A673 (cell line): ENCODE results near the gene TMEM259. TPM values are rescaled to one million over a fixed set of nuclear protein-coding genes. Genes with fewer than 3 reads are reported as not detected.

Experiments
- BruUV-seq: library from RNA; stranded (reverse); fragments of 400-500 nt; replicated peaks from 2 replicates; lab custom pipeline; 2021; lab: Mats Ljungman, UMichigan
- CTCF ChIA-PET: fragments of 300-600 bp; sonication (Branson Sonifier 250); formaldehyde crosslinking; loops from one replicate; lab custom pipeline; 2022; ENCODE audit warnings: antibody characterized with exemption; lab: Charles Lee
- POLR2A ChIA-PET: fragments of 300-600 bp; sonication (Branson Sonifier 250); formaldehyde crosslinking; loops from one replicate; lab custom pipeline; 2022; ENCODE audit warnings: antibody characterized with exemption; ENCODE audit not compliant: low non-redundant PET; lab: Charles Lee
- DNase-seq: peaks from one replicate; pipeline ENCODE4 v3.0.0-alpha.2; 2015; ENCODE audit warnings: low spot score
- H3K27ac ChIP-seq: fragments of 200-600 bp; sonication (generic); 2 replicates; pipeline ENCODE4 v1.5.1; 2016; ENCODE audit warnings: mixed run types, low read depth, mild to moderate bottlenecking, mixed read lengths, antibody characterized with exemption, low read length; ENCODE audit not compliant: poor library complexity, severe bottlenecking
- H3K27me3 ChIP-seq: fragments of 200-600 bp; sonication (generic); replicated peaks from 2 replicates; pipeline ENCODE4 v1.6.1; 2017; ENCODE audit warnings: mixed run types, low read depth, mild to moderate bottlenecking, mixed read lengths, antibody characterized with exemption, low read length; ENCODE audit not compliant: insufficient read depth, poor library complexity
- H3K36me3 ChIP-seq: fragments of 200-600 bp; sonication (generic); 2 replicates; pipeline ENCODE4 v1.6.1; 2016; ENCODE audit warnings: mixed run types, mild to moderate bottlenecking, mixed read lengths, antibody characterized with exemption, low read length; ENCODE audit not compliant: insufficient read depth, poor library complexity, severe bottlenecking
- H3K4me1 ChIP-seq: fragments of 200-600 bp; sonication (generic); 2 replicates; pipeline ENCODE4 v1.6.1; 2017; ENCODE audit warnings: mixed run types, mild to moderate bottlenecking, mixed read lengths, antibody characterized with exemption, low read length; ENCODE audit not compliant: insufficient read depth, poor library complexity, severe bottlenecking
- H3K4me3 ChIP-seq: fragments of 200-600 bp; sonication (generic); 2 replicates; pipeline ENCODE4 v1.5.1; 2016; ENCODE audit warnings: low read depth, mixed run types, mild to moderate bottlenecking, mixed read lengths, low read length; ENCODE audit not compliant: poor library complexity, severe bottlenecking
- H3K9me3 ChIP-seq: fragments of 200-600 bp; sonication (generic); 2 replicates; pipeline ENCODE4 v1.6.1; 2016; ENCODE audit warnings: mixed run types, low read depth, mild to moderate bottlenecking, mixed read lengths, antibody characterized with exemption, low read length; ENCODE audit not compliant: poor library complexity, severe bottlenecking
- CTCF ChIP-seq: fragments of 300-800, 200-600 bp; sonication (generic); conservative IDR thresholded peaks from 2 replicates; pipeline ENCODE4 v1.5.1; 2017; ENCODE audit warnings: low read depth, mild to moderate bottlenecking, antibody characterized with exemption, low read length, moderate library complexity, mixed read lengths
- EZH2 ChIP-seq: fragments of 200-600 bp; sonication (generic); IDR thresholded peaks from 2 replicates; pipeline ENCODE4 v1.6.1; 2017; ENCODE audit warnings: borderline replicate concordance, low read depth, mild to moderate bottlenecking, mixed read lengths, antibody characterized with exemption, low read length; ENCODE audit not compliant: poor library complexity, severe bottlenecking
- intact Hi-C: fragments of 100-400 bp; cut with micrococcal nuclease; formaldehyde crosslinking; loops from one replicate; pipeline ENCODE4 v1.10.0; 2022; ENCODE audit not compliant: unreplicated experiment
- total RNA-seq: library from RNA; stranded (reverse); gene quantifications from 2 replicates; pipeline ENCODE4 v1.2.3, GENCODE V29; 2021

TMEM259 gene
- total RNA-seq, 1 experiment from 2014 or later: 151 TPM

- POLR2A ChIA-PET: interaction anchor here (0.7 kb wide), 1 partner anchor 18 kb away, joined by 16 read pairs; no protein-coding TSS in a partner anchor
- Histone ChIP-seq H3K4me3 (no peak overlapping the region), H3K27ac (no peak overlapping the region), H3K9me3 (peaks cover 15% of the 10 kb centered on the region), H3K36me3 (no peaks in the 10 kb centered on the region), H3K4me1 (no peaks in the 10 kb centered on the region), H3K27me3 (no peaks in the 10 kb centered on the region)
- intact Hi-C loops: no loop called here
- BruUV-seq: no TSS peak
- CTCF ChIA-PET: interaction anchor here (0.6 kb wide), 1 partner anchor 197 kb away, joined by 4 read pairs; no protein-coding TSS in a partner anchor
- TF ChIP-seq EZH2 (no peak), CTCF (no peak)
- DNase-seq: no peak
Observed at GRCh38 chr19:1054102-1055027, 33.4 kb upstream of the TMEM259 start.

DNA sequence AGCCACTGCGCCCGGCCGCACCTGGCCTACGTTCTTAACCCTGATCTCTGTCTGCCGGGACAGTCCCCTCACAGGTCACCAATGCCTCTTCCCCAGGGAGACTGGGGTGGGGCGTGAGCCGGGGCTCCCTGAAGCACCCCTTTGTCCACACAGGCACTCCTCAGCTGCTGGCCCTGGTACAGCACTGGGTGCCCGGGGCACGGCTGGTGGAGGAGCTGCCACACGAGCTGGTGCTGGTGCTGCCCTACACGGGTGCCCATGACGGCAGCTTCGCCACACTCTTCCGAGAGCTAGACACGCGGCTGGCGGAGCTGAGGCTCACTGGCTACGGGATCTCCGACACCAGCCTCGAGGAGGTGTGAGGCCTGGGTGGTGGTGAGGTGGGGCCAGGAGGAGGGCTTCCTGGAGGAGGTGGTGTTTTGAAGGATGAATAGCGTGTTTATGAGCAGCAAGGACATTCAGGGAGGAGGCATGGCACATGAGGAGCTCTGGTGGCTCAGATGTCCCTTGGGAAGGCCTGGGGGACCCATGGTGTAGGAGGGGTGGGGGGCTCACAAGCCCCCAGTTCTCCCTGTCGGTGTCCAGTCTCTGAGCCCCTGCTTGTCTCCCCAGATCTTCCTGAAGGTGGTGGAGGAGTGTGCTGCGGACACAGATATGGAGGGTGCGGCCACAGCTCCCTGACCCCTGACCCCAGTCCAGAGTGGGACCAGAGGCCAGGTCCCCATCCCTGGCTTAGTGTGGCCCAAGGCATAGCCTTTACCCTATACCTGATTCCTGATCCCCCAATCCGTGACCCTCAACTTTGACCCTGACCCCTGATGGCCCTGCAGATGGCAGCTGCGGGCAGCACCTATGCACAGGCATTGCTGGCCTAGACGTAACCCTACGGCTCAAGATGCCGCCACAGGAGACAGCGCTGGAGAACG is 32.5 kb upstream of the TMEM259 start:
- H3K4me1 ChIP-seq: no peaks in the 10 kb centered on the region
- BruUV-seq: no TSS peak
- DNase-seq: no peak
- peaks cover 10% of the 10 kb centered on the region for H3K9me3 ChIP-seq
- ChIA-PET CTCF (interaction anchor here (0.5 to 0.6 kb wide), 2 partner anchors 11 to 198 kb away, joined by 3 to 4 read pairs; no protein-coding TSS in a partner anchor), POLR2A (no interaction called here)
- no peaks in the 10 kb centered on the region for H3K27me3 ChIP-seq
- H3K4me3 ChIP-seq: no peak overlapping the region
- intact Hi-C loops: no loop called here
- H3K27ac ChIP-seq: no peak overlapping the region
- TF ChIP-seq EZH2: no peak
- no peak for TF ChIP-seq CTCF
- H3K36me3 ChIP-seq: no peaks in the 10 kb centered on the region

- ChIA-PET CTCF (no interaction called here), POLR2A (no interaction called here)
- peak; percentile 70 for DNase-seq
- Histone ChIP-seq H3K4me3 (no peak overlapping the region), H3K9me3 (peaks cover 8% of the 10 kb centered on the region), H3K27ac (no peak overlapping the region), H3K27me3 (no peaks in the 10 kb centered on the region), H3K36me3 (no peaks in the 10 kb centered on the region), H3K4me1 (no peaks in the 10 kb centered on the region)
- intact Hi-C loops: no loop called here
- no peak for TF ChIP-seq EZH2
- TF ChIP-seq CTCF: no peak
- BruUV-seq: no TSS peak
Observed at GRCh38 chr19:1052349-1052975, 31.5 kb upstream of the TMEM259 start.
